GM18909 (cell line): ENCODE measurements around the gene BCL2L1.

Experiments used
- ATAC-seq: cut with Tn5 transposase; IDR thresholded peaks from one replicate; pipeline ENCODE4 v1.9.1; 2021; ENCODE audit warnings: mild to moderate bottlenecking; ENCODE audit not compliant: unreplicated experiment, poor library complexity

BCL2L1 gene

GRCh38 chr20:31695849-31696804 is 26.5 kb downstream of the BCL2L1 start:
- no peak for ATAC-seq

- no peak for ATAC-seq
These were observed 27.6 kb downstream of the BCL2L1 start for GRCh38 chr20:31694842-31695593.

- ATAC-seq = no peak
These were observed 28.5 kb downstream of the BCL2L1 start for GRCh38 chr20:31693987-31694661.

- no peak for ATAC-seq
These were observed 29.3 kb downstream of the BCL2L1 start for GRCh38 chr20:31693402-31693801.

- ATAC-seq = peak; percentile 70
These were observed 30.9 kb downstream of the BCL2L1 start for GRCh38 chr20:31691646-31692275.

GRCh38 chr20:31690124-31690666 is 32.5 kb downstream of the BCL2L1 start:
- no peak for ATAC-seq

GRCh38 chr20:31689141-31689540 is 33.5 kb downstream of the BCL2L1 start:
- ATAC-seq = no peak

- no peak for ATAC-seq
These were observed 34.9 kb downstream of the BCL2L1 start for GRCh38 chr20:31687777-31688176.

- ATAC-seq = no peak
These were observed 36.6 kb downstream of the BCL2L1 start for GRCh38 chr20:31685853-31686643.

GRCh38 chr20:31684153-31685015 is 38.3 kb downstream of the BCL2L1 start:
- ATAC-seq = peak; percentile 55

GRCh38 chr20:31682927-31683326 is 39.7 kb downstream of the BCL2L1 start:
- ATAC-seq = no peak

- ATAC-seq = no peak
These were observed 40.3 kb downstream of the BCL2L1 start for GRCh38 chr20:31682352-31682751.

- ATAC-seq = no peak
These were observed 40.9 kb downstream of the BCL2L1 start for GRCh38 chr20:31681769-31682168.

- ATAC-seq = no peak
These were observed 41.4 kb downstream of the BCL2L1 start for GRCh38 chr20:31681128-31681727.

GRCh38 chr20:31680286-31681127 is 42.2 kb downstream of the BCL2L1 start:
- no peak for ATAC-seq

- ATAC-seq = no peak
These were observed 43.0 kb downstream of the BCL2L1 start for GRCh38 chr20:31679357-31680285.
